Esophagus muscularis mucosa (tissue), 3 donors: Measurements from ENCODE around the gene UBE2V1.

Source experiments
- EP300 ChIP-seq: sonication (generic); formaldehyde crosslinking; IDR thresholded peaks from one replicate; pipeline ENCODE4 v1.6.1; 2017; ENCODE audit warnings: antibody characterized with exemption
- TF ChIP-seq, protein P1 (sequence below), 3 experiments: fragments of 200-600 bp in 2 of 3; fragments of 450-650 bp in 1 of 3; sonication (generic) in 2 of 3; IDR thresholded peaks; one replicate each; pipeline ENCODE4 v1.5.1; 2017 to 2019; ENCODE audit warnings: antibody characterized with exemption in 3 of 3, mild to moderate bottlenecking in 2 of 3, moderate library complexity in 1 of 3

DNA sequence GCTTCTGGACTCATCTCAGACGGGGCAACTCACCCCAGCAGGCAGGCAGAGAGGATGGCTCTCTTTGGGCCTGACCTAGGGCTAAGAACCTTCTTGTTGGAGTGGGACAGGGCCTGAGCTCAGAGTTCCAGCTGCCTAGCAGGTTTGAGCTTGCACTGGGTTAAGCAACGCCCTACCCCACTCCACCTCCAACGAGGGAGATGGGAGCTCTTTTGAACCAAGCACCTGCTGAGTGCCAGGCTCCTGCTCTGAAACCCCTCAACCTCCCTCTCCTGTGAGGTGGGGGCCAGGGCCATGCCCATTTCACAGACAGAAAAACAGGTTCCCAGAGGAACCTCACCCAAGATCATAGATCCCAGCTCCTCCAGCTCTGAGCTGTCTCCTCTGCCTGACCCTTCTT, 75.8 kb downstream of the UBE2V1 start:
- TF ChIP-seq, protein P1, sequence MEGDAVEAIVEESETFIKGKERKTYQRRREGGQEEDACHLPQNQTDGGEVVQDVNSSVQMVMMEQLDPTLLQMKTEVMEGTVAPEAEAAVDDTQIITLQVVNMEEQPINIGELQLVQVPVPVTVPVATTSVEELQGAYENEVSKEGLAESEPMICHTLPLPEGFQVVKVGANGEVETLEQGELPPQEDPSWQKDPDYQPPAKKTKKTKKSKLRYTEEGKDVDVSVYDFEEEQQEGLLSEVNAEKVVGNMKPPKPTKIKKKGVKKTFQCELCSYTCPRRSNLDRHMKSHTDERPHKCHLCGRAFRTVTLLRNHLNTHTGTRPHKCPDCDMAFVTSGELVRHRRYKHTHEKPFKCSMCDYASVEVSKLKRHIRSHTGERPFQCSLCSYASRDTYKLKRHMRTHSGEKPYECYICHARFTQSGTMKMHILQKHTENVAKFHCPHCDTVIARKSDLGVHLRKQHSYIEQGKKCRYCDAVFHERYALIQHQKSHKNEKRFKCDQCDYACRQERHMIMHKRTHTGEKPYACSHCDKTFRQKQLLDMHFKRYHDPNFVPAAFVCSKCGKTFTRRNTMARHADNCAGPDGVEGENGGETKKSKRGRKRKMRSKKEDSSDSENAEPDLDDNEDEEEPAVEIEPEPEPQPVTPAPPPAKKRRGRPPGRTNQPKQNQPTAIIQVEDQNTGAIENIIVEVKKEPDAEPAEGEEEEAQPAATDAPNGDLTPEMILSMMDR (IDR thresholded peaks at IDR 0.05): no peak
- TF ChIP-seq EP300: no peak
